Natural killer cell (primary cell): Measurements from ENCODE around the gene MED27. TPM values are rescaled to one million over a fixed set of nuclear protein-coding genes. Genes with fewer than 3 reads are reported as not detected.

Experiments
- ATAC-seq, 3 donors: fragments of 150-1000 bp in 2 of 3; fragments of 200-7000 bp in 1 of 3; cut with Tn5 transposase; 1 replicate in 1 of 3; 2 replicates in 2 of 3; pipeline ENCODE4 v1.10.0; 2021; ENCODE audit warnings: mild to moderate bottlenecking in 2 of 3, moderate library complexity in 2 of 3
- DNase-seq, 2 donors: peaks; one replicate each; pipeline versions ENCODE4 v3.0.0 to v3.0.0-alpha.2; 2013 to 2021; ENCODE audit warnings: mixed read lengths in 1 of 2
- H3K27ac ChIP-seq: one replicate; pipeline ENCODE4 v1.5.1; 2013; ENCODE audit warnings: mild to moderate bottlenecking, low read length
- H3K27me3 ChIP-seq: one replicate; pipeline ENCODE4 v1.6.1; 2013; ENCODE audit warnings: low read length; ENCODE audit not compliant: control insufficient read depth, insufficient read depth
- H3K36me3 ChIP-seq: one replicate; pipeline ENCODE4 v1.6.1; 2013; ENCODE audit warnings: low read length; ENCODE audit not compliant: control insufficient read depth, insufficient read depth
- H3K4me1 ChIP-seq: one replicate; pipeline ENCODE4 v1.6.1; 2013; ENCODE audit warnings: low read length; ENCODE audit not compliant: control insufficient read depth, insufficient read depth
- H3K4me3 ChIP-seq: one replicate; pipeline ENCODE4 v1.5.1; 2013; ENCODE audit warnings: low read length
- H3K9me3 ChIP-seq: one replicate; pipeline ENCODE4 v1.6.1; 2013; ENCODE audit warnings: low read length; ENCODE audit not compliant: control insufficient read depth, insufficient read depth
- H3K27ac Mint-ChIP-seq, 2 donors: one replicate each; pipeline ENCODE4 v1.8.0; 2022; ENCODE audit warnings: mild to moderate bottlenecking in 2 of 2, mixed read lengths in 2 of 2, moderate library complexity in 1 of 2
- H3K27me3 Mint-ChIP-seq, 2 donors: one replicate each; pipeline ENCODE4 v1.8.0; 2022; ENCODE audit warnings: low read depth in 2 of 2, mixed read lengths in 2 of 2
- H3K36me3 Mint-ChIP-seq: one replicate; pipeline ENCODE4 v1.8.0; 2022; ENCODE audit warnings: mixed read lengths
- H3K4me1 Mint-ChIP-seq, 2 donors: one replicate each; pipeline ENCODE4 v1.8.0; 2022; ENCODE audit warnings: mixed read lengths in 2 of 2
- H3K4me3 Mint-ChIP-seq: one replicate; pipeline ENCODE4 v1.8.0; 2022; ENCODE audit warnings: mild to moderate bottlenecking, moderate library complexity, mixed read lengths
- H3K9me3 Mint-ChIP-seq, 2 donors: one replicate each; pipeline ENCODE4 v1.8.0; 2022; ENCODE audit warnings: mixed read lengths in 2 of 2
- CTCF ChIP-seq: fragments of 200-600 bp; IDR thresholded peaks from one replicate; pipeline ENCODE4 v1.8.0; 2022; ENCODE audit warnings: antibody characterized with exemption
- WGBS: methylation state at CpG from one replicate; pipeline ENCODE4 v1.1.7; 2013; ENCODE audit warnings: missing lambda C conversion rate; ENCODE audit not compliant: insufficient coverage; 5-methylcytosine and 5-hydroxymethylcytosine counted together
- intact Hi-C: fragments of 100-400 bp; cut with micrococcal nuclease; formaldehyde crosslinking; loops from one replicate; pipeline ENCODE4 v1.14.2; 2022
- total RNA-seq, 4 donors: library from RNA; stranded (reverse); fragments of 120-200 nt in 1 of 4; gene quantifications; one replicate each; pipeline versions ENCODE4 v1.2.3 to v1.2.4, GENCODE V29; 2013 to 2022

MED27 gene
- total RNA-seq, 3 donors from 2014 or later (not counting 1 experiment from before 2014, with no cell fraction given): 24.4 to 27.3 (median 26.9) TPM

- intact Hi-C loops: no loop called here
- H3K27me3 ChIP-seq: no peaks in the 10 kb centered on the region
- peaks cover 0 to 8% of the 10 kb centered on the region in 2 donors for H3K4me1 Mint-ChIP-seq
- DNase-seq: no peak
- no peaks in the 10 kb centered on the region for H3K9me3 Mint-ChIP-seq
- H3K4me3 ChIP-seq: no peak overlapping the region
- H3K27ac ChIP-seq: no peak overlapping the region
- H3K36me3 Mint-ChIP-seq: no peaks in the 10 kb centered on the region
- H3K4me1 ChIP-seq: peaks cover 21% of the 10 kb centered on the region
- peaks cover 0 to 11% of the 10 kb centered on the region in 2 donors for H3K27me3 Mint-ChIP-seq
- no peaks in the 10 kb centered on the region for H3K36me3 ChIP-seq
- H3K4me3 Mint-ChIP-seq: no peak overlapping the region
- H3K9me3 ChIP-seq: no peaks in the 10 kb centered on the region
- 88% methylated on average over 30 of the region's 30 CpGs for WGBS
- no peak for ATAC-seq
- no peak overlapping the region for H3K27ac Mint-ChIP-seq
- no peak for TF ChIP-seq CTCF
Measured at GRCh38 chr9:131841765-131842318, 237.8 kb downstream of the MED27 start.

GRCh38 chr9:131840751-131841702, 238.6 kb downstream of the MED27 start:
- TF ChIP-seq CTCF: no peak
- H3K27ac Mint-ChIP-seq: no peak overlapping the region
- H3K4me1 Mint-ChIP-seq: peaks cover 0 to 8% of the 10 kb centered on the region in 2 donors
- Histone ChIP-seq H3K4me3 (no peak overlapping the region), H3K27ac (no peak overlapping the region), H3K27me3 (no peaks in the 10 kb centered on the region), H3K4me1 (peaks cover 21% of the 10 kb centered on the region), H3K36me3 (no peaks in the 10 kb centered on the region), H3K9me3 (no peaks in the 10 kb centered on the region)
- 92% methylated on average over 25 of the region's 25 CpGs for WGBS
- peaks cover 0 to 14% of the 10 kb centered on the region in 2 donors for H3K27me3 Mint-ChIP-seq
- DNase-seq: no peak
- no peak overlapping the region for H3K4me3 Mint-ChIP-seq
- no peaks in the 10 kb centered on the region for H3K9me3 Mint-ChIP-seq
- no peaks in the 10 kb centered on the region for H3K36me3 Mint-ChIP-seq
- intact Hi-C loops: no loop called here
- no peak for ATAC-seq

- no peak for ATAC-seq
Measured at GRCh38 chr9:131840220-131840619, 239.4 kb downstream of the MED27 start.

More at GRCh38 chr9:131840220-131840619, 239.4 kb downstream of the MED27 start:
- no peak for TF ChIP-seq CTCF
- Mint-ChIP-seq H3K36me3 (no peaks in the 10 kb centered on the region), H3K27me3 (peaks cover 0 to 16% of the 10 kb centered on the region in 2 donors), H3K9me3 (no peaks in the 10 kb centered on the region), H3K4me3 (no peak overlapping the region), H3K27ac (no peak overlapping the region), H3K4me1 (peaks cover 0 to 8% of the 10 kb centered on the region in 2 donors)
- Histone ChIP-seq H3K4me3 (no peak overlapping the region), H3K9me3 (no peaks in the 10 kb centered on the region), H3K27me3 (no peaks in the 10 kb centered on the region), H3K36me3 (no peaks in the 10 kb centered on the region), H3K4me1 (peaks cover 21% of the 10 kb centered on the region), H3K27ac (peak overlapping the region; percentile 71)
- 86% methylated on average over 6 of the region's 8 CpGs for whole genome bisulfite sequencing
- intact Hi-C loops: no loop called here
- peak in 1 of 2 donors; percentile 12 for DNase-seq
